H1 (cell line): Measurements from ENCODE around the gene ZNF132. TPM values are rescaled to one million over a fixed set of nuclear protein-coding genes. Genes with fewer than 3 reads are reported as not detected.

ENCODE experiments used
- ASH2L ChIP-seq: fragments of 200-600, 300-600 bp; sonication (generic); IDR thresholded peaks from one replicate; pipeline ENCODE4 v1.7.1; 2017; ENCODE audit warnings: low read length
- CEBPB ChIP-seq: IDR thresholded peaks from 2 replicates; pipeline ENCODE4 v1.6.1; 2012; ENCODE audit warnings: low read depth, low read length
- CHD1 ChIP-seq: IDR thresholded peaks from 2 replicates; pipeline ENCODE4 v1.6.1; 2012; ENCODE audit warnings: low read depth, low read length, improper control_type of control experiment
- GABPA ChIP-seq: IDR thresholded peaks from 2 replicates; pipeline ENCODE4 v1.6.1; 2011; ENCODE audit warnings: mild to moderate bottlenecking, low read length, moderate library complexity, borderline replicate concordance; ENCODE audit not compliant: insufficient read depth
- POLR2AphosphoS5 ChIP-seq: IDR thresholded peaks from 2 replicates; pipeline ENCODE4 v1.6.1; 2011; ENCODE audit warnings: low read depth, low read length
- SIRT6 ChIP-seq: IDR thresholded peaks from one replicate; pipeline ENCODE4 v1.7.1; 2012; ENCODE audit warnings: low read length, inconsistent platforms
- SP1 ChIP-seq: IDR thresholded peaks from 2 replicates; pipeline ENCODE4 v1.6.1; 2011; ENCODE audit warnings: low read depth, low read length
- TAF1 ChIP-seq: IDR thresholded peaks from 2 replicates; pipeline ENCODE4 v1.6.1; 2011; ENCODE audit warnings: mild to moderate bottlenecking, low read depth, low read length
- polyA plus RNA-seq, 7 experiments: library from polyadenylated mRNA; depleted of rRNA in 3 of 7; stranded (reverse) in 5 of 7; unstranded in 2 of 7; fragments of >200 nt in 5 of 7; fragments of 200-250 nt in 2 of 7; gene quantifications; 1 replicate in 5 of 7; 2 replicates in 1 of 7; 4 replicates in 1 of 7; pipeline versions ENCODE4 v1.2.1 to v1.2.3, GENCODE V29; 2011 to 2013; ENCODE audit warnings: missing spikeins in 2 of 7, mixed read lengths in 2 of 7
- total RNA-seq: library from RNA; stranded (reverse); fragmentation: NEBNext Ultra II Directional; extraction: Animal tissue kit (Norgen Biotek cat#: 25700); gene quantifications from 2 replicates; pipeline ENCODE4 v1.2.1, GENCODE V29; 2021
- TF ChIP-seq, protein P1 (sequence below): IDR thresholded peaks from 2 replicates; pipeline ENCODE4 v1.6.1; 2012; ENCODE audit warnings: inconsistent platforms
- TF ChIP-seq, protein P2 (sequence below): fragments of 300-600 bp; sonication (generic); IDR thresholded peaks from 2 replicates; pipeline ENCODE4 v1.7.1; 2012; ENCODE audit warnings: low read length, moderate library complexity, mild to moderate bottlenecking, inconsistent platforms; ENCODE audit not compliant: insufficient replicate concordance

The ZNF132 gene
- total and polyA plus RNA-seq, 2 of the 8 experiments (the other 6 are each of a cell fraction or from before 2014, with no cell fraction given): 0.89 to 1.9 TPM

- TF ChIP-seq, protein P1, sequence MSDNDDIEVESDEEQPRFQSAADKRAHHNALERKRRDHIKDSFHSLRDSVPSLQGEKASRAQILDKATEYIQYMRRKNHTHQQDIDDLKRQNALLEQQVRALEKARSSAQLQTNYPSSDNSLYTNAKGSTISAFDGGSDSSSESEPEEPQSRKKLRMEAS: peak; percentile 72; the same call in 1 of the 2 replicates
- TF ChIP-seq GABPA: peak; percentile 83; the same call in 1 of the 2 replicates
- peak; percentile 44; the same call in 1 of the 2 replicates for TF ChIP-seq TAF1
- peak; percentile 65; the same call in 1 of the 2 replicates for TF ChIP-seq SP1
- no peak for TF ChIP-seq CHD1
- TF ChIP-seq POLR2AphosphoS5: 0 out of 2 replicates have a peak, but pooled peaks have one; percentile 11
- TF ChIP-seq SIRT6: no peak
- TF ChIP-seq, protein P2, sequence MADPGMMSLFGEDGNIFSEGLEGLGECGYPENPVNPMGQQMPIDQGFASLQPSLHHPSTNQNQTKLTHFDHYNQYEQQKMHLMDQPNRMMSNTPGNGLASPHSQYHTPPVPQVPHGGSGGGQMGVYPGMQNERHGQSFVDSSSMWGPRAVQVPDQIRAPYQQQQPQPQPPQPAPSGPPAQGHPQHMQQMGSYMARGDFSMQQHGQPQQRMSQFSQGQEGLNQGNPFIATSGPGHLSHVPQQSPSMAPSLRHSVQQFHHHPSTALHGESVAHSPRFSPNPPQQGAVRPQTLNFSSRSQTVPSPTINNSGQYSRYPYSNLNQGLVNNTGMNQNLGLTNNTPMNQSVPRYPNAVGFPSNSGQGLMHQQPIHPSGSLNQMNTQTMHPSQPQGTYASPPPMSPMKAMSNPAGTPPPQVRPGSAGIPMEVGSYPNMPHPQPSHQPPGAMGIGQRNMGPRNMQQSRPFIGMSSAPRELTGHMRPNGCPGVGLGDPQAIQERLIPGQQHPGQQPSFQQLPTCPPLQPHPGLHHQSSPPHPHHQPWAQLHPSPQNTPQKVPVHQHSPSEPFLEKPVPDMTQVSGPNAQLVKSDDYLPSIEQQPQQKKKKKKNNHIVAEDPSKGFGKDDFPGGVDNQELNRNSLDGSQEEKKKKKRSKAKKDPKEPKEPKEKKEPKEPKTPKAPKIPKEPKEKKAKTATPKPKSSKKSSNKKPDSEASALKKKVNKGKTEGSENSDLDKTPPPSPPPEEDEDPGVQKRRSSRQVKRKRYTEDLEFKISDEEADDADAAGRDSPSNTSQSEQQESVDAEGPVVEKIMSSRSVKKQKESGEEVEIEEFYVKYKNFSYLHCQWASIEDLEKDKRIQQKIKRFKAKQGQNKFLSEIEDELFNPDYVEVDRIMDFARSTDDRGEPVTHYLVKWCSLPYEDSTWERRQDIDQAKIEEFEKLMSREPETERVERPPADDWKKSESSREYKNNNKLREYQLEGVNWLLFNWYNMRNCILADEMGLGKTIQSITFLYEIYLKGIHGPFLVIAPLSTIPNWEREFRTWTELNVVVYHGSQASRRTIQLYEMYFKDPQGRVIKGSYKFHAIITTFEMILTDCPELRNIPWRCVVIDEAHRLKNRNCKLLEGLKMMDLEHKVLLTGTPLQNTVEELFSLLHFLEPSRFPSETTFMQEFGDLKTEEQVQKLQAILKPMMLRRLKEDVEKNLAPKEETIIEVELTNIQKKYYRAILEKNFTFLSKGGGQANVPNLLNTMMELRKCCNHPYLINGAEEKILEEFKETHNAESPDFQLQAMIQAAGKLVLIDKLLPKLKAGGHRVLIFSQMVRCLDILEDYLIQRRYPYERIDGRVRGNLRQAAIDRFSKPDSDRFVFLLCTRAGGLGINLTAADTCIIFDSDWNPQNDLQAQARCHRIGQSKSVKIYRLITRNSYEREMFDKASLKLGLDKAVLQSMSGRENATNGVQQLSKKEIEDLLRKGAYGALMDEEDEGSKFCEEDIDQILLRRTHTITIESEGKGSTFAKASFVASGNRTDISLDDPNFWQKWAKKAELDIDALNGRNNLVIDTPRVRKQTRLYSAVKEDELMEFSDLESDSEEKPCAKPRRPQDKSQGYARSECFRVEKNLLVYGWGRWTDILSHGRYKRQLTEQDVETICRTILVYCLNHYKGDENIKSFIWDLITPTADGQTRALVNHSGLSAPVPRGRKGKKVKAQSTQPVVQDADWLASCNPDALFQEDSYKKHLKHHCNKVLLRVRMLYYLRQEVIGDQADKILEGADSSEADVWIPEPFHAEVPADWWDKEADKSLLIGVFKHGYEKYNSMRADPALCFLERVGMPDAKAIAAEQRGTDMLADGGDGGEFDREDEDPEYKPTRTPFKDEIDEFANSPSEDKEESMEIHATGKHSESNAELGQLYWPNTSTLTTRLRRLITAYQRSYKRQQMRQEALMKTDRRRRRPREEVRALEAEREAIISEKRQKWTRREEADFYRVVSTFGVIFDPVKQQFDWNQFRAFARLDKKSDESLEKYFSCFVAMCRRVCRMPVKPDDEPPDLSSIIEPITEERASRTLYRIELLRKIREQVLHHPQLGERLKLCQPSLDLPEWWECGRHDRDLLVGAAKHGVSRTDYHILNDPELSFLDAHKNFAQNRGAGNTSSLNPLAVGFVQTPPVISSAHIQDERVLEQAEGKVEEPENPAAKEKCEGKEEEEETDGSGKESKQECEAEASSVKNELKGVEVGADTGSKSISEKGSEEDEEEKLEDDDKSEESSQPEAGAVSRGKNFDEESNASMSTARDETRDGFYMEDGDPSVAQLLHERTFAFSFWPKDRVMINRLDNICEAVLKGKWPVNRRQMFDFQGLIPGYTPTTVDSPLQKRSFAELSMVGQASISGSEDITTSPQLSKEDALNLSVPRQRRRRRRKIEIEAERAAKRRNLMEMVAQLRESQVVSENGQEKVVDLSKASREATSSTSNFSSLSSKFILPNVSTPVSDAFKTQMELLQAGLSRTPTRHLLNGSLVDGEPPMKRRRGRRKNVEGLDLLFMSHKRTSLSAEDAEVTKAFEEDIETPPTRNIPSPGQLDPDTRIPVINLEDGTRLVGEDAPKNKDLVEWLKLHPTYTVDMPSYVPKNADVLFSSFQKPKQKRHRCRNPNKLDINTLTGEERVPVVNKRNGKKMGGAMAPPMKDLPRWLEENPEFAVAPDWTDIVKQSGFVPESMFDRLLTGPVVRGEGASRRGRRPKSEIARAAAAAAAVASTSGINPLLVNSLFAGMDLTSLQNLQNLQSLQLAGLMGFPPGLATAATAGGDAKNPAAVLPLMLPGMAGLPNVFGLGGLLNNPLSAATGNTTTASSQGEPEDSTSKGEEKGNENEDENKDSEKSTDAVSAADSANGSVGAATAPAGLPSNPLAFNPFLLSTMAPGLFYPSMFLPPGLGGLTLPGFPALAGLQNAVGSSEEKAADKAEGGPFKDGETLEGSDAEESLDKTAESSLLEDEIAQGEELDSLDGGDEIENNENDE: no peak
- TF ChIP-seq CEBPB: peak; percentile 39; the same call in 1 of the 2 replicates
- peak; percentile 51 for TF ChIP-seq ASH2L
Observed at GRCh38 chr19:58439576-58440554, at the start of gene ZNF132 (continued).
